ENCODE results near the gene GGT6. TPM values are rescaled to one million over a fixed set of nuclear protein-coding genes. Genes with fewer than 3 reads are reported as not detected.

GGT6 gene
- total RNA-seq, 1 donor from 2014 or later: not detected

DNA sequence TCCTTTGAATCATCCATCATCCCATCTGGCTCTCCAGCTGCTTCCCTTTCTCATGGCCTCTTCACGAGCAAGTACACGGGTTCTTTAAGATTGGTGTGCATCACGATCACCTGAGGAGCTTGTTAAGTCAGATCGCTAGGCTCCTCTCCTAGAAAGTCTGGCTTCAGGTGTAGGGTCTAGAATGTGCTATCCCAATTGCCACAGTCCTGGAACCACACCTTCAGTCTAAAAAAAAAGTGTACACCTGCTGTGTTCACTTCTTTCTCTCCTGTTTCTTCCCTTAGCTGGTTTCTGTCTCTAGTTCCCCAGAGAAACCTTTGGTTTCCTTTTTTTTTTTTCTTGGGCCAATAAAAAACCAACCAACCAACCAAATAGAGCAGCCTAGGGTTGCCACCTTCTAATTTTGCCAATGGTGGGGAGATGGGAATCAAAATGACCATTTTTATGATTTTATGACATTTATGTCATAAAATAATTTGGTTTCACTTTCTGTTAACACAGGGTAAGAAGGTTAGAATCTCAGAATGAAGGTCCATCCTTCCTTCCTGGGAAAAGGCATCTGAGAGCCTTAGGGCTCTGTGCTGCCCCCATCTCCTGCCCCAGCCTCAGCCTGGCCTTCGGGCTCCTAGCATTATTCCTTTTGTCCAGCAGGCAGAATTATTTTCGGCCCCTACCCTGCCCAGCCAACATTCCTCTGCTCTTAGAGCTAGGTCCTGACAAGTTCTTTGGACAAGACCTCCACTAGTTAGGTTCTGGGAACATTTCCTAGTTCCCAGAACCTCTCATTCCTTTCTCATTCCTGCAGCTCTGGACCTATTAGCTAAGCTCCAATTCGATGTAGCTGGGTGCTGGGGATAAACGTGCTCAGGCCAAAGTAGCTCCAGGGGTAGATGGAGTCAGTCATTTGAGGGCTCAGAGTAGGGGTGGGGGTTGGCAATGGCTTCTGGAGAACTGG, 1.9 kb upstream of the GGT6 start:
- no peak overlapping the region for H3K4me3 ChIP-seq
- no peak for DNase-seq
- no peaks in the 10 kb centered on the region for H3K27me3 ChIP-seq (ENCODE audit: low read depth)
- TF ChIP-seq, protein P1, sequence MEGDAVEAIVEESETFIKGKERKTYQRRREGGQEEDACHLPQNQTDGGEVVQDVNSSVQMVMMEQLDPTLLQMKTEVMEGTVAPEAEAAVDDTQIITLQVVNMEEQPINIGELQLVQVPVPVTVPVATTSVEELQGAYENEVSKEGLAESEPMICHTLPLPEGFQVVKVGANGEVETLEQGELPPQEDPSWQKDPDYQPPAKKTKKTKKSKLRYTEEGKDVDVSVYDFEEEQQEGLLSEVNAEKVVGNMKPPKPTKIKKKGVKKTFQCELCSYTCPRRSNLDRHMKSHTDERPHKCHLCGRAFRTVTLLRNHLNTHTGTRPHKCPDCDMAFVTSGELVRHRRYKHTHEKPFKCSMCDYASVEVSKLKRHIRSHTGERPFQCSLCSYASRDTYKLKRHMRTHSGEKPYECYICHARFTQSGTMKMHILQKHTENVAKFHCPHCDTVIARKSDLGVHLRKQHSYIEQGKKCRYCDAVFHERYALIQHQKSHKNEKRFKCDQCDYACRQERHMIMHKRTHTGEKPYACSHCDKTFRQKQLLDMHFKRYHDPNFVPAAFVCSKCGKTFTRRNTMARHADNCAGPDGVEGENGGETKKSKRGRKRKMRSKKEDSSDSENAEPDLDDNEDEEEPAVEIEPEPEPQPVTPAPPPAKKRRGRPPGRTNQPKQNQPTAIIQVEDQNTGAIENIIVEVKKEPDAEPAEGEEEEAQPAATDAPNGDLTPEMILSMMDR (IDR thresholded peaks at IDR 0.05; ENCODE audit: borderline replicate concordance): no peak
- no peaks in the 10 kb centered on the region for H3K36me3 ChIP-seq
- H3K27ac ChIP-seq (replicated peaks): no peak overlapping the region
- intact Hi-C loops (cut with micrococcal nuclease): no loop called here
- H3K4me1 ChIP-seq: peaks cover 27% of the 10 kb centered on the region
- H3K9me3 ChIP-seq (replicated peaks): no peaks in the 10 kb centered on the region

DNA sequence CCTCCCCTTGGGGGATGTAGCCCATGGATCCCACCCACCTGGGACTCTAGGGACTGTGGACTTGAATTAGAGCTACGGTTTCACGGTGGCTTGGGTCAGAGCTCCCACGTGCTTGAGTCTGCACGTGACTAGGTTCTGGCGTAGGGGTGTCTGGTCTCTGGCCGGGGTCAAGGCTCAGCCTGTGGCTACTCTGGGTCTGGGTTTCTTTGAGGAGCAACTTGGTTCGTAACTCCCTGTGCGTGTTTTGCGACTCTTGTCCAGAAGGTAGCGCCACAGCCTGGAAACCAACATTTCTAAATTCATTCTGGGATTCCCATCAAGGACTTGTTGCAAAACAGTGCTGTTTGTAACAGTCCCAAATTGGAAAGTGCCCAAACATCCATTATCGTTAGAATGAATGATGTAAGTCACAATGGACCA, 470 bp upstream of the GGT6 start:
- intact Hi-C loops (cut with micrococcal nuclease): no loop called here
- Histone ChIP-seq H3K9me3 (replicated peaks) (no peaks in the 10 kb centered on the region), H3K4me3 (no peak overlapping the region), H3K27me3 (ENCODE audit: low read depth) (no peaks in the 10 kb centered on the region), H3K27ac (replicated peaks) (no peak overlapping the region), H3K36me3 (no peaks in the 10 kb centered on the region), H3K4me1 (peaks cover 32% of the 10 kb centered on the region)
- no peak for DNase-seq
- TF ChIP-seq, protein P1 (IDR thresholded peaks at IDR 0.05; ENCODE audit: borderline replicate concordance): no peak

DNA sequence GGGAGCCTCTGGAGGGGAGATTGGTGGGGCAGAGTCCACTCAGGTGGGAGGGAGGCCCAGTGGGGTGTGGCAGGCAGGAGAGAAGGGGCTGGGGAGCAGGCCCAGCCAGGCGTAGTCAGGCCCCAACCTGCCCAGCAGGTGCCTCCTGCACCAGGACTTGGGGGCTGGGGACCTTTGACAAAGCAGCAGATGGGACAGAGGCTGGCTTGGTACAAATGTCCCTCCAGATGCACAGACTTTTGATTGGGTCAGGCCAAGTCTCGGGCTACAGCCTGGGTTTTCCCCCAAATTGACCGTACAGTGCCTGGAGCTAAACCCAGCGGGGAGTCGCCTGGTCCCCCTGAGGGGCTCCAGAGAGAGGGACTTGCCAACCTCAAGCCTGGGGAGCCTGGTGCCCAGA, 411 bp downstream of the GGT6 start:
- TF ChIP-seq, protein P1 (IDR thresholded peaks at IDR 0.05; ENCODE audit: borderline replicate concordance): no peak
- H3K4me3 ChIP-seq: no peak overlapping the region
- intact Hi-C loops (cut with micrococcal nuclease): no loop called here
- DNase-seq: no peak
- peaks cover 32% of the 10 kb centered on the region for H3K4me1 ChIP-seq
- H3K36me3 ChIP-seq: no peaks in the 10 kb centered on the region
- H3K27ac ChIP-seq (replicated peaks): no peak overlapping the region
- no peaks in the 10 kb centered on the region for H3K9me3 ChIP-seq (replicated peaks)
- no peaks in the 10 kb centered on the region for H3K27me3 ChIP-seq (ENCODE audit: low read depth)

DNA sequence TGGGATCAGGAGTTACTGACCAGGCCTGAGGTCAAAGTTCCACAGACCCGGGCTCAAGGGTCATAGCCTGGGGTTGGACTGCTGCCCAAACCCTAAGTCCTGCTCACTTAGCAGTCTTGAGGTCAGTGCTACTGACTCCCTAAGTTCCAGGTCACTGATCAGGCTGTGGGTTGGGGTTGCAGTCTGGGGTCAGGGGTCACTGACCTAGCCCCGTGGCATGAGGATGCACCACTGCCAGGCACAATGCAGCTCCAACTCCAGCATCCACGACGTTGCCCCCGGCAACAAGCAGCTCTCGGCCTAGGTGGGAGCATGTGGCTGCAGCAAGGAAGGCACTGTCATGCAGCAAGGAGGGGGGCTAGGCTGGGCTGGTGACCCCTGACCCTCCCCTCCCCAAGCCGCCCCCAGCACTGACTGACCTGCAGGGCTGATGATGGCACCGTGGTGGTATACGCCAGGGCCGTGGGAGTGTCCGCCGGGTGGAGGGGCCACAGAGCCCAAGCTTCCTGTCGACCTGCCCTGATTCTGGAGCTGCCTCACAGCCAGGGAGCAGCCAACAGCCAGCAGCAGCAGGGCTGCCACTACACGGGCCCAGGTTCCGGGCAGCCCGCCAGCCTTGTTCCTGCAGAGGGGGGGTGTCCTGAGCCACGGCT, 1.1 kb downstream of the GGT6 start:
- H3K36me3 ChIP-seq: no peaks in the 10 kb centered on the region
- TF ChIP-seq, protein P1 (IDR thresholded peaks at IDR 0.05; ENCODE audit: borderline replicate concordance): no peak
- H3K27me3 ChIP-seq (ENCODE audit: low read depth): no peaks in the 10 kb centered on the region
- H3K27ac ChIP-seq (replicated peaks): no peak overlapping the region
- intact Hi-C loops (cut with micrococcal nuclease): no loop called here
- H3K4me1 ChIP-seq: peaks cover 39% of the 10 kb centered on the region
- no peaks in the 10 kb centered on the region for H3K9me3 ChIP-seq (replicated peaks)
- no peak overlapping the region for H3K4me3 ChIP-seq
- no peak for DNase-seq

DNA sequence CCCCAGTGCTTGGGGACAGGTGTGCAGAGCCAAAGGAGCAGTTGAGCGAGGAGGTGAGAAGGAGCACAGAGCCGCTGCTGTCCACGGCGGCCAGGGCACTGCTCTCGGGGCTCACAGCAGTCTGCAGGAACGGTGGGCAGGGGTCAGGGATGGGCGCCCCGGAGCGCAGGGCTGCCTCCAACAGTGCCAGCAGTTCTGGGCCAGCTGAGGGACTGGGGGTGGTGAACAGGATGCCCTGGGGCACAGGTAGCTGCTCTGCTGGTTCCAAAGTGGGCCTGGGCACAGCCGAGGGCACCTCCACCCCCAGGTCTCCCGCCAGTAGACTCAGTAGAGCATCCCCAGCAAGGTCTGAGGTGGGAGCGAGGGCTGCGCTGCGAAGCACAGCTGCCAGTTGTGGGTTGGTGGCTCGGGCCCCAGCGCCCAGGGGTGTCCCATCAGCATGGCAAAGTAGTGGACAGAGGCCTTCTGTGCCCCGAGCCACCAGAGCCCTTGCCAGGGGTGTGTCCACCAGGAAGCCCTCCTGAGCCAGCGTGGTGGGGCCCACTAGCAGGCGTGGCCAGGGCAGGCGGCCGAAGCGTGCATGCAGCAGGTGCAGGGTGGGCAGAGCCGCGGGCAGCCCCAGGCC, 1.9 kb downstream of the GGT6 start:
- H3K9me3 ChIP-seq (replicated peaks): no peaks in the 10 kb centered on the region
- intact Hi-C loops (cut with micrococcal nuclease): no loop called here
- no peak for DNase-seq

More for the DNA sequence above, 1.9 kb downstream of the GGT6 start:
- no peak overlapping the region for H3K4me3 ChIP-seq
- no peak overlapping the region for H3K27ac ChIP-seq (replicated peaks)
- H3K4me1 ChIP-seq: peaks cover 44% of the 10 kb centered on the region
- peaks cover 4% of the 10 kb centered on the region for H3K36me3 ChIP-seq
- H3K27me3 ChIP-seq (ENCODE audit: low read depth): no peaks in the 10 kb centered on the region
- TF ChIP-seq, protein P1 (IDR thresholded peaks at IDR 0.05; ENCODE audit: borderline replicate concordance): no peak

All from left ventricle myocardium inferior (tissue), 1 donor.